Upper lobe of left lung (tissue), 4 donors: ENCODE data around the gene TMEM225B.

Source experiments
- POLR2AphosphoS5 ChIP-seq, 2 donors: sonication (generic); formaldehyde crosslinking; IDR thresholded peaks; one replicate each; pipeline ENCODE4 v1.5.1; 2017; ENCODE audit warnings: antibody characterized with exemption in 2 of 2
- TF ChIP-seq, protein P1 (sequence below), 6 experiments: fragments of 450-650 bp in 4 of 6; fragments of 200-600 bp in 2 of 6; sonication (generic) in 2 of 6; IDR thresholded peaks; one replicate each; pipeline ENCODE4 v1.5.1; 2016 to 2019; ENCODE audit warnings: antibody characterized with exemption in 6 of 6

DNA sequence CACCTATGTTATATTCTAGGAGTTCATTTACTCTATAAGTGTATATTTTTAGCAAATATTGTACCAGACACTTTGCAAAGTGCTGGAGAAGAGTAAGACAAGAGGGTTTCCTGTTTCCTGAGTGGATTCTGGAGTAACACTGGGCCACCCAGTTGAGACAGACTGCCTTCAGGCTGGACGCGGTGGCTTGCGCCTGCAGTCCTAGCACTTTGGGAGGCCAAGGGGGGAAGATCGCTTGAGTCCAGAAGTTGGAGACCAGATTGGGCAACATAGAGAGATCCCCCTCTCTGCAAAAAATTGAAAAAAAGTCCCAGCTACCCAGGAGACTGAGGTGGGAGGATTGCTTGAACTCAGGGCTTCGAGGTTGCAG is 17.9 kb downstream of the TMEM225B start:
- TF ChIP-seq POLR2AphosphoS5 (IDR thresholded peaks at IDR 0.05): no peak
- TF ChIP-seq, protein P1, sequence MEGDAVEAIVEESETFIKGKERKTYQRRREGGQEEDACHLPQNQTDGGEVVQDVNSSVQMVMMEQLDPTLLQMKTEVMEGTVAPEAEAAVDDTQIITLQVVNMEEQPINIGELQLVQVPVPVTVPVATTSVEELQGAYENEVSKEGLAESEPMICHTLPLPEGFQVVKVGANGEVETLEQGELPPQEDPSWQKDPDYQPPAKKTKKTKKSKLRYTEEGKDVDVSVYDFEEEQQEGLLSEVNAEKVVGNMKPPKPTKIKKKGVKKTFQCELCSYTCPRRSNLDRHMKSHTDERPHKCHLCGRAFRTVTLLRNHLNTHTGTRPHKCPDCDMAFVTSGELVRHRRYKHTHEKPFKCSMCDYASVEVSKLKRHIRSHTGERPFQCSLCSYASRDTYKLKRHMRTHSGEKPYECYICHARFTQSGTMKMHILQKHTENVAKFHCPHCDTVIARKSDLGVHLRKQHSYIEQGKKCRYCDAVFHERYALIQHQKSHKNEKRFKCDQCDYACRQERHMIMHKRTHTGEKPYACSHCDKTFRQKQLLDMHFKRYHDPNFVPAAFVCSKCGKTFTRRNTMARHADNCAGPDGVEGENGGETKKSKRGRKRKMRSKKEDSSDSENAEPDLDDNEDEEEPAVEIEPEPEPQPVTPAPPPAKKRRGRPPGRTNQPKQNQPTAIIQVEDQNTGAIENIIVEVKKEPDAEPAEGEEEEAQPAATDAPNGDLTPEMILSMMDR (IDR thresholded peaks at IDR 0.05): no peak
